GM12878 (cell line): ENCODE data around the gene KIAA0930. TPM values are rescaled to one million over a fixed set of nuclear protein-coding genes. Genes with fewer than 3 reads are reported as not detected.

ENCODE experiments used
- ATAC-seq: fragments of 200-7000 bp; cut with Tn5 transposase; 3 replicates; pipeline ENCODE4 v1.9.1; 2020; ENCODE audit warnings: mild to moderate bottlenecking, moderate library complexity
- BruUV-seq: library from RNA; stranded (reverse); fragments of 400-500 nt; replicated peaks from 2 replicates; lab custom pipeline; 2021; lab: Mats Ljungman, UMichigan
- CTCF ChIA-PET: fragments of 300-600 bp; sonication (Branson Sonifier 250); formaldehyde crosslinking; extraction: SDS; loops from one replicate; lab custom pipeline; 2021; ENCODE audit warnings: inconsistent platforms; lab: Yijun Ruan, JAX
- POLR2A ChIA-PET: fragments of 350-600 bp; formaldehyde crosslinking; extraction: SDS; loops from one replicate; lab custom pipeline; 2021; ENCODE audit warnings: inconsistent platforms; lab: Charles Lee
- RAD21 ChIA-PET: fragments of 300-600 bp; sonication (Branson Sonifier 250); formaldehyde crosslinking; loops from one replicate; lab custom pipeline; 2023; ENCODE audit warnings: antibody characterized with exemption; ENCODE audit not compliant: unreplicated experiment; lab: Charles Lee
- SMC1A ChIA-PET: fragments of 300-600 bp; sonication (Branson Sonifier 250); formaldehyde crosslinking; loops from one replicate; lab custom pipeline; 2023; ENCODE audit not compliant: unreplicated experiment, uncharacterized antibody; lab: Charles Lee
- DNase-seq: peaks from one replicate; pipeline ENCODE4 v3.0.0-alpha.2; 2011; ENCODE audit warnings: low read depth, low spot score
- FAIRE-seq: peaks from 3 replicates; lab custom pipeline; 2011; peaks lifted over from hg19 to GRCh38; lab: Jason Lieb, UNC
- H2AFZ ChIP-seq: 2 replicates; pipeline ENCODE4 v1.6.0; 2011; ENCODE audit warnings: low read depth, low read length, control low read depth; ENCODE audit not compliant: control insufficient read depth
- H3K27ac ChIP-seq: 2 replicates; pipeline ENCODE4 v1.5.1; 2011; ENCODE audit warnings: control low read depth; ENCODE audit not compliant: control insufficient read depth, insufficient read depth
- H3K27me3 ChIP-seq, 2 experiments: replicated peaks in 1 of 2; 2 replicates each; pipeline versions ENCODE4 v1.6.0 to v1.6.1; 2011; ENCODE audit warnings: low read length in 1 of 2; ENCODE audit not compliant: control insufficient read depth in 2 of 2, insufficient read depth in 2 of 2
- H3K36me3 ChIP-seq, 2 experiments: 2 replicates each; pipeline ENCODE4 v1.5.1; 2011; ENCODE audit warnings: low read length in 1 of 2; ENCODE audit not compliant: control insufficient read depth in 2 of 2, insufficient read depth in 2 of 2
- H3K4me1 ChIP-seq: 2 replicates; pipeline ENCODE4 v1.6.1; 2011; ENCODE audit warnings: mild to moderate bottlenecking, low read length, moderate library complexity, mixed read lengths; ENCODE audit not compliant: control insufficient read depth, insufficient read depth
- H3K4me2 ChIP-seq: 2 replicates; pipeline ENCODE4 v1.6.0; 2011; ENCODE audit warnings: control low read depth; ENCODE audit not compliant: control insufficient read depth, insufficient read depth
- H3K4me3 ChIP-seq: fragments of 200-600 bp; sonication (generic); 2 replicates; pipeline ENCODE4 v1.5.1; 2016
- H3K79me2 ChIP-seq: 2 replicates; pipeline ENCODE4 v1.6.0; 2011; ENCODE audit warnings: low read length; ENCODE audit not compliant: control insufficient read depth, insufficient read depth
- H3K9ac ChIP-seq: 2 replicates; pipeline ENCODE4 v1.8.0; 2011; ENCODE audit warnings: low read length, control low read depth, mixed read lengths; ENCODE audit not compliant: control insufficient read depth, insufficient read depth
- H3K9me3 ChIP-seq: replicated peaks from 3 replicates; pipeline ENCODE4 v1.5.1; 2011; ENCODE audit warnings: mild to moderate bottlenecking, low read length; ENCODE audit not compliant: control insufficient read depth, insufficient read depth
- H4K20me1 ChIP-seq: 2 replicates; pipeline ENCODE4 v1.6.0; 2011; ENCODE audit not compliant: control insufficient read depth, insufficient read depth
- ATF2 ChIP-seq: IDR thresholded peaks from 2 replicates; pipeline ENCODE4 v1.6.1; 2012; ENCODE audit warnings: low read length, inconsistent platforms
- CEBPB ChIP-seq, 2 experiments: fragments of 150-350 bp in 1 of 2; IDR thresholded peaks; 2 replicates each; pipeline ENCODE4 v1.6.1; 2012 to 2014; ENCODE audit warnings: low read depth in 2 of 2, low read length in 2 of 2, borderline replicate concordance in 1 of 2, inconsistent platforms in 1 of 2
- IKZF1 ChIP-seq: fragments of 450-650 bp; conservative IDR thresholded peaks from 2 replicates; pipeline ENCODE4 v1.6.1; 2017; ENCODE audit warnings: antibody characterized with exemption, mild to moderate bottlenecking
- RAD21 ChIP-seq: IDR thresholded peaks from 2 replicates; pipeline ENCODE4 v1.6.1; 2011; ENCODE audit warnings: mild to moderate bottlenecking, low read depth, low read length, moderate library complexity; ENCODE audit not compliant: insufficient read depth
- RUNX3 ChIP-seq: IDR thresholded peaks from 2 replicates; pipeline ENCODE4 v1.6.1; 2012; ENCODE audit warnings: low read length, inconsistent platforms
- SREBF1 ChIP-seq: IDR thresholded peaks from 2 replicates; pipeline ENCODE4 v1.6.1; 2012; ENCODE audit warnings: mild to moderate bottlenecking, low read length
- ZNF24 ChIP-seq: fragments of 450-650 bp; IDR thresholded peaks from 2 replicates; pipeline ENCODE4 v1.6.1; 2017; ENCODE audit warnings: antibody characterized with exemption, mild to moderate bottlenecking
- WGBS: methylation state at CpG from one replicate; pipeline ENCODE4 v1.1.6; 2016; ENCODE audit warnings: low lambda C conversion rate; ENCODE audit not compliant: insufficient replicate concordance, insufficient coverage; ENCODE audit errors: missing lambda C conversion rate; 5-methylcytosine and 5-hydroxymethylcytosine counted together
- in situ Hi-C: fragments of 300-500 bp; cut with MboI; formaldehyde crosslinking; loops from 9 replicates; pipeline ENCODE4 v1.14.3; 2018; ENCODE audit warnings: mixed read lengths
- intact Hi-C: fragments of 100-400 bp; cut with micrococcal nuclease; formaldehyde crosslinking; loops from one replicate; pipeline ENCODE4 v1.14.2; 2022; ENCODE audit not compliant: unreplicated experiment
- polyA plus RNA-seq, 11 experiments: library from polyadenylated mRNA; depleted of rRNA in 4 of 11; unstranded in 6 of 11; stranded (reverse) in 5 of 11; fragments of >200 nt; fragmentation: Nextera tagmentation in 4 of 11; fragmentation: Illumina TruSeq in 1 of 11; extraction: Ambion mirVana in 4 of 11; extraction: Trizol in 1 of 11; gene quantifications; 1 replicate in 1 of 11; 2 replicates in 10 of 11; pipeline versions ENCODE4 v1.2.1 to v1.2.3, GENCODE V29; 2011 to 2016; ENCODE audit warnings: inconsistent platforms in 2 of 11, missing spikeins in 2 of 11, low read depth in 1 of 11
- total RNA-seq, 4 experiments: library from RNA; depleted of rRNA in 3 of 4; stranded (reverse); fragments of >200 nt in 3 of 4; fragmentation: Illumina TruSeq in 1 of 4; extraction: Trizol in 1 of 4; gene quantifications; 2 replicates each; pipeline versions ENCODE4 v1.2.1 to v1.2.3, GENCODE V29; 2013 to 2021
- TF ChIP-seq, protein P1 (sequence below): fragments of 450-650 bp; IDR thresholded peaks from 2 replicates; pipeline ENCODE4 v1.6.1; 2017; ENCODE audit warnings: mild to moderate bottlenecking, low read depth, inconsistent platforms; ENCODE audit not compliant: poor library complexity, severe bottlenecking
- TF ChIP-seq, protein P2 (sequence below): fragments of 450-650 bp; IDR thresholded peaks from 2 replicates; pipeline ENCODE4 v1.6.1; 2016; ENCODE audit warnings: mild to moderate bottlenecking, moderate library complexity, borderline replicate concordance
- TF ChIP-seq, protein P3 (sequence below): IDR thresholded peaks from 2 replicates; pipeline ENCODE4 v1.6.1; 2011; ENCODE audit warnings: mild to moderate bottlenecking, low read depth, low read length, moderate library complexity; ENCODE audit not compliant: insufficient replicate concordance

Gene KIAA0930
- total and polyA plus RNA-seq, 10 of the 15 experiments (the other 5 are each of a cell fraction or from before 2014, with no cell fraction given): 3.6 to 125 (median 46.3) TPM

DNA sequence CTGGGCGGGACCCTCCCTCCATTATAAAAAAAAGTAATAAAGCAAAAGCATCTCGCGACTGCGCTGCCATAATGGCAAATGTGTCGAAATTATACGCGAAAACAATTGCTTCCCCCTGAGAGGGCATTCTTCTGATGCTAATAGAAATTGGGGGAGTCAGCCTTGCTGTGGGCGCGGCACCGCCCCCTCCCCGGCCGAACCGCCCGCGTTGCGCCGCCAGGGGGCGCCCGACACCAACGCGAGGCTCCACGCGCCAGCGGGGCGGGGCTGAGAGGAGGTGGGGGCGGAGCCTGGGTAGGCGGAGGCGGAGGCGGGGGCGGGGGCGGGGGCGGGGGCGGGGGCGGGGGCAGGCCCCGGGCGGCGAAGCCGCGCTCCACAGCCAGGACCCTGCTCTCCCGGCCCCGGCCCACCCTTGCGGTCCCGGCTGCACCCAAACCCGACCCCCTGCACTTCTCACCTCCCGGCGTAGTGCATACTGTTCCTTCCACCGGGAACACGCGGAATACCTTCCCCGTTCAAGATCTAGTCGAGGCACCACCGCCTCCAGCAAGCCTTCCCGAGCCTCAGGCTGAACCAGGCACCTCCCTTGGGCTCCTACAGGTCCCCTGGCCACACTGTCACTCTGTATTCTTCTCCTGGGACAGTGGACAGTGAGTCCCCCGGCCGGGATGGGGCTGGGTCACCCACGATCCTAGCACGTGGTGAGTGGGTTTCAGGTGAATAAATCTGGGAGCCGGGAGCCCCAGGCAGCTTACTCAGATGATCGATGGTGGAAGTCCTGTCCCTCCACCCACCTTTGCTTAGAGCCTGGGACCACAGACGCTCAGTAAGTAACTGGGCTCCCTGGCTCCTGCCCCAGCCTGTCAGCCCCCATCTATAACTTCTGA is 28.5 kb upstream of the KIAA0930 start:
- CTCF ChIA-PET: interaction anchor here (0.6 kb wide), 1 partner anchor 140 kb away, joined by 4 read pairs; no protein-coding TSS in a partner anchor
- DNase-seq (no peak), ATAC-seq (peak; percentile 95), FAIRE-seq (no peak)
- 2% methylated on average over 37 of the region's 60 CpGs for WGBS
- H4K20me1 ChIP-seq: no peaks in the 10 kb centered on the region
- H2AFZ ChIP-seq: peak overlapping the region; percentile 64
- no peaks in the 10 kb centered on the region for H3K9me3 ChIP-seq
- H3K4me2 ChIP-seq: peak overlapping the region; percentile 99
- BruUV-seq: no TSS peak
- H3K27me3 ChIP-seq: peaks cover 3 to 4% of the 10 kb centered on the region in 2 experiments; a peak in 3 of 4 replicates
- intact Hi-C loops (loop anchor here (1.0 to 10.0 kb wide), 3 partner anchors 166 to 294 kb away; no protein-coding TSS in a partner anchor), in situ Hi-C loops (loop anchor here (5.0 kb wide), 2 partner anchors 163 to 283 kb away; no protein-coding TSS in a partner anchor)
- peaks cover 9% of the 10 kb centered on the region for H3K4me1 ChIP-seq
- H3K79me2 ChIP-seq: no peaks in the 10 kb centered on the region
- peak overlapping the region; percentile 56; the same call in 1 of the 2 replicates for H3K9ac ChIP-seq
- H3K36me3 ChIP-seq: no peaks in the 10 kb centered on the region
- H3K27ac ChIP-seq: no peak overlapping the region
- POLR2A ChIA-PET: no interaction called here
- SMC1A ChIA-PET: no interaction called here
- RAD21 ChIA-PET: interaction anchor here (1.6 kb wide), 1 partner anchor 168 kb away, joined by 4 read pairs; no protein-coding TSS in a partner anchor
- H3K4me3 ChIP-seq: peak overlapping the region; percentile 72
- TF ChIP-seq ZNF24: no peak
- no peak for TF ChIP-seq CEBPB (IDR thresholded peaks at IDR 0.05; ENCODE audit: borderline replicate concordance in 1 of 2, low read depth in 2 of 2, low read length in 2 of 2)
- no peak for TF ChIP-seq RUNX3
- TF ChIP-seq, protein P1, sequence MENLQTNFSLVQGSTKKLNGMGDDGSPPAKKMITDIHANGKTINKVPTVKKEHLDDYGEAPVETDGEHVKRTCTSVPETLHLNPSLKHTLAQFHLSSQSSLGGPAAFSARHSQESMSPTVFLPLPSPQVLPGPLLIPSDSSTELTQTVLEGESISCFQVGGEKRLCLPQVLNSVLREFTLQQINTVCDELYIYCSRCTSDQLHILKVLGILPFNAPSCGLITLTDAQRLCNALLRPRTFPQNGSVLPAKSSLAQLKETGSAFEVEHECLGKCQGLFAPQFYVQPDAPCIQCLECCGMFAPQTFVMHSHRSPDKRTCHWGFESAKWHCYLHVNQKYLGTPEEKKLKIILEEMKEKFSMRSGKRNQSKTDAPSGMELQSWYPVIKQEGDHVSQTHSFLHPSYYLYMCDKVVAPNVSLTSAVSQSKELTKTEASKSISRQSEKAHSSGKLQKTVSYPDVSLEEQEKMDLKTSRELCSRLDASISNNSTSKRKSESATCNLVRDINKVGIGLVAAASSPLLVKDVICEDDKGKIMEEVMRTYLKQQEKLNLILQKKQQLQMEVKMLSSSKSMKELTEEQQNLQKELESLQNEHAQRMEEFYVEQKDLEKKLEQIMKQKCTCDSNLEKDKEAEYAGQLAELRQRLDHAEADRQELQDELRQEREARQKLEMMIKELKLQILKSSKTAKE: no peak
- 0 out of 2 replicates have a peak, but pooled peaks have one; percentile 11 for TF ChIP-seq IKZF1
- TF ChIP-seq, protein P2, sequence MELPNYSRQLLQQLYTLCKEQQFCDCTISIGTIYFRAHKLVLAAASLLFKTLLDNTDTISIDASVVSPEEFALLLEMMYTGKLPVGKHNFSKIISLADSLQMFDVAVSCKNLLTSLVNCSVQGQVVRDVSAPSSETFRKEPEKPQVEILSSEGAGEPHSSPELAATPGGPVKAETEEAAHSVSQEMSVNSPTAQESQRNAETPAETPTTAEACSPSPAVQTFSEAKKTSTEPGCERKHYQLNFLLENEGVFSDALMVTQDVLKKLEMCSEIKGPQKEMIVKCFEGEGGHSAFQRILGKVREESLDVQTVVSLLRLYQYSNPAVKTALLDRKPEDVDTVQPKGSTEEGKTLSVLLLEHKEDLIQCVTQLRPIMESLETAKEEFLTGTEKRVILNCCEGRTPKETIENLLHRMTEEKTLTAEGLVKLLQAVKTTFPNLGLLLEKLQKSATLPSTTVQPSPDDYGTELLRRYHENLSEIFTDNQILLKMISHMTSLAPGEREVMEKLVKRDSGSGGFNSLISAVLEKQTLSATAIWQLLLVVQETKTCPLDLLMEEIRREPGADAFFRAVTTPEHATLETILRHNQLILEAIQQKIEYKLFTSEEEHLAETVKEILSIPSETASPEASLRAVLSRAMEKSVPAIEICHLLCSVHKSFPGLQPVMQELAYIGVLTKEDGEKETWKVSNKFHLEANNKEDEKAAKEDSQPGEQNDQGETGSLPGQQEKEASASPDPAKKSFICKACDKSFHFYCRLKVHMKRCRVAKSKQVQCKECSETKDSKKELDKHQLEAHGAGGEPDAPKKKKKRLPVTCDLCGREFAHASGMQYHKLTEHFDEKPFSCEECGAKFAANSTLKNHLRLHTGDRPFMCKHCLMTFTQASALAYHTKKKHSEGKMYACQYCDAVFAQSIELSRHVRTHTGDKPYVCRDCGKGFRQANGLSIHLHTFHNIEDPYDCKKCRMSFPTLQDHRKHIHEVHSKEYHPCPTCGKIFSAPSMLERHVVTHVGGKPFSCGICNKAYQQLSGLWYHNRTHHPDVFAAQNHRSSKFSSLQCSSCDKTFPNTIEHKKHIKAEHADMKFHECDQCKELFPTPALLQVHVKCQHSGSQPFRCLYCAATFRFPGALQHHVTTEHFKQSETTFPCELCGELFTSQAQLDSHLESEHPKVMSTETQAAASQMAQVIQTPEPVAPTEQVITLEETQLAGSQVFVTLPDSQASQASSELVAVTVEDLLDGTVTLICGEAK: no peak
- TF ChIP-seq, protein P3, sequence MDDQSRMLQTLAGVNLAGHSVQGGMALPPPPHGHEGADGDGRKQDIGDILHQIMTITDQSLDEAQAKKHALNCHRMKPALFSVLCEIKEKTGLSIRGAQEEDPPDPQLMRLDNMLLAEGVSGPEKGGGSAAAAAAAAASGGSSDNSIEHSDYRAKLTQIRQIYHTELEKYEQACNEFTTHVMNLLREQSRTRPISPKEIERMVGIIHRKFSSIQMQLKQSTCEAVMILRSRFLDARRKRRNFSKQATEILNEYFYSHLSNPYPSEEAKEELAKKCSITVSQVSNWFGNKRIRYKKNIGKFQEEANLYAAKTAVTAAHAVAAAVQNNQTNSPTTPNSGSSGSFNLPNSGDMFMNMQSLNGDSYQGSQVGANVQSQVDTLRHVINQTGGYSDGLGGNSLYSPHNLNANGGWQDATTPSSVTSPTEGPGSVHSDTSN: no peak
- TF ChIP-seq SREBF1: no peak
- peak; percentile 95 for TF ChIP-seq RAD21
- no peak for TF ChIP-seq ATF2
